ENCODE measurements around the gene ADCY5.
A peak's percentile ranks its signal among the peaks of the same experiment; 100 is the strongest.

The ADCY5 gene

DNA sequence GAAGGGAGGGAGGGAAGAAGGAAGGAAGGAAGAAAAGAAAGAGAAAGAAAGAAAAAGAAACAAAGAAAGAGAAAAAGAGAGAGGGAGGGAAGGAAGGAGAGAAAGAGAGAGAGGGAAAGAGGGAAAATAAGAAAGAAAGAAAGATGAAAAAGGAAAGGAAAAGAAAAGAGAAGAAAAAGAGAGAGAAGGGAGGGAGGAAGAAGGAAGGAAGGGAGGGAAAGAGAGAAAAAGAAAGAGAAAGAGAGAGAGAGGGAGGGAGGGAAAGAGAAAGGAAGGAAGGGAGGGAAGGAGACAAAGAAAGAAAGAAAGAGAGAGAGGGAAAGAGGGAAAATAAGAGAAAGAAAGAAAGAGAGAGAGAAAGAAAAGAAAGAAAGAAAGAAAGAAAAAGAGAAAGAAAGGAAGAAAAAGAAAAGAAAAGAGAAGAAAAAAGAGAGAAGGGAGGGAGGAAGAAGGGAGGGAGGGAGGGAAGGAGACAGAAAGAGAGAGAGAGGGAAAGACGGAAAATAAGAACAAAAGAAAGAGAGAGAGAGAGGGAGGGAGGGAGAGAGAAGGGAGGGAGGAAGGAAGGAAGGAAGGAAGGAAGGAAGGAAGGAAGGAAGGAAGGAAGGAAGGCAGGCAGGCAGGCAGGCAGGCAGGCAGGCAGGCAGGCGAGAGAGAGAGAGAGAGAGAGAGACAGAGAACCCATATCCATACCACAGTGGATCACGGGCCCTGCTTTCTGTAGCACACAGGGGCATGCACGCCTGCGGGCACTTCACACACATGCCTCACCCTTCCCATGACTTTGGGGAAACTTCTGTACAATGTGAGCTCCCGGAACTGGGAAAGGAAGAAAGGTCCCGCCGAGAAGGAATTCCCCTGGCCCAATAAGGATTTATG, 52.5 kb downstream of the ADCY5 start:
- no peak for DNase-seq (ENCODE audit: low read depth)
- TF ChIP-seq, protein P1, sequence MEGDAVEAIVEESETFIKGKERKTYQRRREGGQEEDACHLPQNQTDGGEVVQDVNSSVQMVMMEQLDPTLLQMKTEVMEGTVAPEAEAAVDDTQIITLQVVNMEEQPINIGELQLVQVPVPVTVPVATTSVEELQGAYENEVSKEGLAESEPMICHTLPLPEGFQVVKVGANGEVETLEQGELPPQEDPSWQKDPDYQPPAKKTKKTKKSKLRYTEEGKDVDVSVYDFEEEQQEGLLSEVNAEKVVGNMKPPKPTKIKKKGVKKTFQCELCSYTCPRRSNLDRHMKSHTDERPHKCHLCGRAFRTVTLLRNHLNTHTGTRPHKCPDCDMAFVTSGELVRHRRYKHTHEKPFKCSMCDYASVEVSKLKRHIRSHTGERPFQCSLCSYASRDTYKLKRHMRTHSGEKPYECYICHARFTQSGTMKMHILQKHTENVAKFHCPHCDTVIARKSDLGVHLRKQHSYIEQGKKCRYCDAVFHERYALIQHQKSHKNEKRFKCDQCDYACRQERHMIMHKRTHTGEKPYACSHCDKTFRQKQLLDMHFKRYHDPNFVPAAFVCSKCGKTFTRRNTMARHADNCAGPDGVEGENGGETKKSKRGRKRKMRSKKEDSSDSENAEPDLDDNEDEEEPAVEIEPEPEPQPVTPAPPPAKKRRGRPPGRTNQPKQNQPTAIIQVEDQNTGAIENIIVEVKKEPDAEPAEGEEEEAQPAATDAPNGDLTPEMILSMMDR (conservative IDR thresholded peaks at IDR 0.05; ENCODE audit: control insufficient read depth, insufficient read depth, low read depth, low read length), result no peak
- H3K4me3 ChIP-seq (ENCODE audit: control insufficient read depth, low read depth, low read length), result no peak overlapping the region

DNA sequence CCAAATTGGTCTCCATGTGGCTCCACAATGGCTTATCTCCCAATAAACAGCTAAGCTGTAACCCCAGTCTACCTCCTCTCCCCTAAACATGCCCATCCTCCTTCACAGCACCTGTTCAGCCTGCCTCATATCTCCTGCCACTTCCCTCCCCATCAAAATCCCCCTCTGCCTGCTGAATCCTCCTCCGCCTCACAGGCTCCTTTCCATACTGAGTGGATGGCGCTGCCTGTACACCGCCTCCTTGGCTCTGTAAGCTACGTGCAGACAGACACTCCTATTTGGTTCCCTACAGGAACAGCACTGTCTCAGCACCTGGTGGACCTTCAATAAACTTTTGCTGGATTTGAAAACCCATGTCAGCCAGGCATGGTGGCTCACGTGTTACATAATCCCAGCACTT, 53.7 kb downstream of the ADCY5 start:
- no peak for DNase-seq (ENCODE audit: low read depth)
- TF ChIP-seq, protein P1 (conservative IDR thresholded peaks at IDR 0.05; ENCODE audit: control insufficient read depth, insufficient read depth, low read depth, low read length), result no peak
- H3K4me3 ChIP-seq (ENCODE audit: control insufficient read depth, low read depth, low read length), result no peak overlapping the region

DNA sequence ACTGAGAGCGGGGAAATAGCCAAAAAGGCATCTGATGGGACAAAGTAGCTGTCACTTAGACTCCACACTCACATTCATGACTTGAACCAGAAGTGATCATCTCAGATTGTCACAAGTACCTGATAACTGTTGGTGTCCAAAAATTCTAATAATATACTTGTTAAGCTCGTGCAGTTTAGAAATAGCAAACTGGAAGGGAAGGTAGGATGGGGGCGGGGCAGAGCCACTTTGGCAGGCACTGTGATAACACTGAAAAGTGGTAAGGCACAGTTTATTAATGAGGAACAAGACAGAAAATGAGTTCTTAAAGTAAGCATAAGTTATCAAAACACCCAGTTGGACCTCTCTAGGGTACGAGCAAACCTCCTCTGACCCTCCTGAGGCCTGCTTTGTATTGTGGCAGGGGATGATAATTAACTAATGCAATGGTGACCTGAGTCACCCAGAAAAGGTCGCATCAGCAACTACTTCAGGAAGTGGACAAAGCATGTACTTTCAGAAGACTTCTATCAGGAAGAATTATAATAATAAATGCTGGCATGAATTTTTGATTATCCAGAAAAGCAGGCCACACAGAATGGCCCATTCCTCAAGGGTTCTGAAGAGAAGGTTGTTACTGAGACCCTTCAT, 54.4 kb downstream of the ADCY5 start:
- TF ChIP-seq, protein P1 (conservative IDR thresholded peaks at IDR 0.05; ENCODE audit: control insufficient read depth, insufficient read depth, low read depth, low read length), result no peak
- no peak overlapping the region for H3K4me3 ChIP-seq (ENCODE audit: control insufficient read depth, low read depth, low read length)
- no peak for DNase-seq (ENCODE audit: low read depth)

DNA sequence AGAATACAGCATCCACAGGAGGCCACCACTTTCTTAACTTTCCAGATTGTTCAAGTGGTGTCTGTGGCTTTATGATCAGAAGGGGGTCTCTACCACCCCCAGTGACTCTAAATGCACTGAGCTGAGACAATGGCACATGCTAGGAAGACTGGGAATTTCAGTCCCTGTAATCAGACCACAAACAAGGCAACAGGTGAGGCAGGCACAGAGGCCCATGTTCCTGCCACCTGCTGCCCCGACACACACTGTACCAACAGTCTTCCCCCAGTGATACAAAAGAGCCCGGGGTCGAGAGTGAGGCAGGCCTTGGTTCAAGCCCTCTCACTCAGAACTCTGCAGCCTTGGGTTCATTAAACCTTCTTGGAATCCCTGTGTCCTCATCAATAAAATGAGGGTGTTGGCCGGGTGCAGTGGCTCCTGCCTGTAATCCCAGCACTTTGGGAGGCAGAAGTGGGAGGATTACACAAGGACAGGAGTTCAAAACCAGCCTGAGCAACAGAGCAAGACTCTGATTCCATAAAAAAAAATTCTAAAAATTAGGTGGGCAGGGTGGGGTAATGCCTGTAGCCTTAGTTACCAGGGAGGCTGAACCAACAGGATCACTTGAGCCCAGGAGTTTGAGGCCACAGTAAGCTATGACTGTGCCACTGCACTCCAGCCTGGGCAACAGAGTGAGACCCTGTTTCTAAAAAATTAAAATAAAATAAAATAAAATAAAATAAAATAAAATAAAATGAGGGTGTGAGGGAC, 55.8 kb downstream of the ADCY5 start:
- TF ChIP-seq, protein P1 (conservative IDR thresholded peaks at IDR 0.05; ENCODE audit: control insufficient read depth, insufficient read depth, low read depth, low read length), result no peak
- no peak overlapping the region for H3K4me3 ChIP-seq (ENCODE audit: control insufficient read depth, low read depth, low read length)
- no peak for DNase-seq (ENCODE audit: low read depth)

DNA sequence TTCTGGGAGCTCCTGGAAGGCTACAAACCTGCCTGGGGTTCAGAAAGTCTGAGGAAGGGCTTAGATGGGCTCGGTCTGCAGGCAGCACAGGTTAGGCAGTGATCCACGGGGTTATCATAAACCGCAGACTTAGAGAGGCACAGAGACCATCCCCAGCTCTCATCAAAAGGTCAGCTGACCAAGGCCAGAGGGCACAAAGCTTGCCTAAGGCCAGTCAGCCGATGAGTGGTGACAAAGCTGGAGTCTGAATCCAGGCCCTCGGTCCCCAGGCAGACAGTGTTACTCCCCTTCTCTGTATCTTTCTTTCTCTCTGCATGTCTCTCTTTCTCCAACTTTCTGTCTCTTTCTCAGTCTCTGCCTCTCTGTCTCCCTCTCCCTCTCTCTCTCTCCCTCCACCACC, 56.5 kb downstream of the ADCY5 start:
- no peak overlapping the region for H3K4me3 ChIP-seq (ENCODE audit: control insufficient read depth, low read depth, low read length)
- TF ChIP-seq, protein P1 (conservative IDR thresholded peaks at IDR 0.05; ENCODE audit: control insufficient read depth, insufficient read depth, low read depth, low read length), result no peak
- DNase-seq (ENCODE audit: low read depth), result no peak

DNA sequence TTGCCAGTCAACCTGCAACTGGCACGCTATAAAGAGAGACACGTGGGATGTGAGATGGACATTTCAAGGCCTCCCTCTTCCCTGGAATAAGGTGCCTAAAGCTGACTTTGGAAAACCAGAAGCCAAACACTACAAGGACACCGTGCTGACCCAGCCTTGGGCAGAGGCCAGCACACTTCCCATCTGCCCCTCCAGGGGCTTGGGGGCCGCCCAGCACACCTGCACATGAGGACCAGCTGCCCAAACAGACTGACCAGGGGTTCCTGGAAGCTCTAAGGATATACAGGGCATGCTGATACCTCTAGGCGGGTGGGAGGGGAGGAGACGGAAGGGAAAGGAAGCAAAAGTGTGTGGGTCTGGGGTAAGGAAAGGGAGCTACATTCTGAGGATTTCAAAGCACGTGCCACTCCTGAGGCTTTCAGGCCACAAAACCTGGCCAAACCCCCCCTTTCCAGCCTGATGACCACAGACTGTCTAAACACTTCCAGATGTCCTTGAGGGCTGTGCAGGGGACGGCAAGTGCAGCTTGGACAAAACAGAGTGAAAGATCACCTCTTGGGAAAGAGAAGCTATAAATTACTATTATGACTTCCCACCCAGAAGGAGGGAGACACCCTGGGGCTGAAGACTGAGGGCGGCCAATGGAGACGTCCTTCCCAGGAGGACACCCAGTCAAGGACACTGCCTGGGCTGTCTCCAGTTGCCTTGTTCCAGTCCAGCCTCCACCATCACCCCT, 57.9 kb downstream of the ADCY5 start:
- H3K4me3 ChIP-seq (ENCODE audit: control insufficient read depth, low read depth, low read length), result no peak overlapping the region
- peak; percentile 32 for DNase-seq (ENCODE audit: low read depth)
- TF ChIP-seq, protein P1 (conservative IDR thresholded peaks at IDR 0.05; ENCODE audit: control insufficient read depth, insufficient read depth, low read depth, low read length), result no peak

Measured in fibroblast of mammary gland (primary cell).